HUDEP-2 (cell line): Measurements from ENCODE around the gene POLR2A.

ENCODE experiments used
- DNase-seq, 76 experiments: peaks; one replicate each; lab custom pipeline; 2025; ENCODE audit not compliant: unreplicated experiment in 76 of 76; lab: John Stamatoyannopoulos, UW

The POLR2A gene

DNA sequence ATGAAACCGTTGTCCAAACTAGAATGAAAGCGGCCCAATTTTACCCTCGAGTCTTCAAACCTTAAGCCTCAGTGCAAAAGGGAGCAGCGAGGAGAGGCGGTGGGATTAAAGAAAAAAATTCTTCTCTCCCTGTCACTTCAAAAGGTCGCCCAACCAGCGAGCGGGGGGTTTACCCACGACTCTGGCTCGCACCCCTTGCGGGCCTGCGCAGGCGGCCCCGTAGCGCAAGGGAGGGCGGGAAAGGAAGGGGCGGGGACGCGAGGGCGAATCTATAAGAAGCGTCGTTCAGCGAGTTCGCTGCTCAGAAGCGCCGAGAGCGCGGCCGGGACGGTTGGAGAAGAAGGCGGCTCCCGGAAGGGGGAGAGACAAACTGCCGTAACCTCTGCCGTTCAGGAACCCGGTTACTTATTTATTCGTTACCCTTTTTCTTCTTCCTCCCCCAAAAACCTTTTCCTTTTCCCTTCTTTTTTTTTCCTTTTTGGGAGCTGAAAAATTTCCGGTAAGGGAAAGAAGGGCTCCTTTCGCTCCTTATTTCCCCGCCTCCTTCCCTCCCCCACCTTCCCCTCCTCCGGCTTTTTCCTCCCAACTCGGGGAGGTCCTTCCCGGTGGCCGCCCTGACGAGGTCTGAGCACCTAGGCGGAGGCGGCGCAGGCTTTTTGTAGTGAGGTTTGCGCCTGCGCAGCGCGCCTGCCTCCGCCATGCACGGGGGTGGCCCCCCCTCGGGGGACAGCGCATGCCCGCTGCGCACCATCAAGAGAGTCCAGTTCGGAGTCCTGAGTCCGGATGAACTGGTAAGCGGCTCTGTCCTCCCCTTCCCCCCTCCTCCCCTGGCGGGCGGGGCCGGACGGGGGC lies at the start of gene POLR2A:
Gene POLR2A, plus strand, starts transcription at position 300 of the 852 bp plus-strand sequence.
- peak in 75 of 76 experiments; percentile 66 to 99 (median 96) for DNase-seq

DNA sequence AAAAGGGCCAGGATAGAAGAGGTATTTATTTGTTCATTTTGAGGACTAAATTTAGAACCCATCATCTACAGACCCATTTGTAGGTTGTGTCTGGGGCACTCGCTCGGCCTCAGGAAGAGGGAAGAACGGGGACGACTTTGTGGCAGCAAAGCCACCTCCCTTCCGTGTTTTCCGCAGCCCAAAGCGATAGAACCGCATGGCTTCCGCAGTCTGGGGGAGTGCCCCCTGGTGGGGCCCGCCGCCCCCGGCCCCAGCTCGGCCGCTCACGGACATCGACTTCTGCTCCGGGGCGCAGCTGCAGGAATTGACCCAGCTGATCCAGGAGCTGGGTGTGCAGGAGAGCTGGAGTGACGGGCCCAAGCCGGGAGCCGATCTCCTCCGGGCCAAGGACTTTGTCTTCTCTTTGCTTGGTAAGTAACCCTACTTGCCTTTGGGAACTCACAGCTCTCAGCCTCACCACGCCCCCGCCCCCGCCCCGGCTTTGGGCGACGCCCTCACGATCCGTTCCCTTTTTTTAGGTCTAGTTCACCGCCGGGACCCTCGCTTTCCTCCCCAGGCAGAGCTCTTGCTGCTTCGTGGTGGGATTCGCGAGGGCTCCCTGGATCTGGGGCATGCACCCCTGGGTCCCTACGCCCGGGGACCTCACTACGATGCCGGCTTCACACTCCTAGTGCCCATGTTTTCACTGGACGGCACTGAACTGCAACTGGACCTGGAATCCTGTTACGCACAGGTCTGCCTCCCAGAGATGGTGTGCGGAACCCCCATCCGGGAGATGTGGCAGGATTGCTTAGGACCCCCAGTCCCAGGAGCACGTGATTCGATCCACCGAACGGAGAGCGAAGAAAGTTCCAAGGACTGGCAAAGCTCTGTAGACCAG lies 48.2 kb upstream of the POLR2A start:
- peak in 59 of 76 experiments; percentile 16 to 77 (median 56) for DNase-seq

DNA sequence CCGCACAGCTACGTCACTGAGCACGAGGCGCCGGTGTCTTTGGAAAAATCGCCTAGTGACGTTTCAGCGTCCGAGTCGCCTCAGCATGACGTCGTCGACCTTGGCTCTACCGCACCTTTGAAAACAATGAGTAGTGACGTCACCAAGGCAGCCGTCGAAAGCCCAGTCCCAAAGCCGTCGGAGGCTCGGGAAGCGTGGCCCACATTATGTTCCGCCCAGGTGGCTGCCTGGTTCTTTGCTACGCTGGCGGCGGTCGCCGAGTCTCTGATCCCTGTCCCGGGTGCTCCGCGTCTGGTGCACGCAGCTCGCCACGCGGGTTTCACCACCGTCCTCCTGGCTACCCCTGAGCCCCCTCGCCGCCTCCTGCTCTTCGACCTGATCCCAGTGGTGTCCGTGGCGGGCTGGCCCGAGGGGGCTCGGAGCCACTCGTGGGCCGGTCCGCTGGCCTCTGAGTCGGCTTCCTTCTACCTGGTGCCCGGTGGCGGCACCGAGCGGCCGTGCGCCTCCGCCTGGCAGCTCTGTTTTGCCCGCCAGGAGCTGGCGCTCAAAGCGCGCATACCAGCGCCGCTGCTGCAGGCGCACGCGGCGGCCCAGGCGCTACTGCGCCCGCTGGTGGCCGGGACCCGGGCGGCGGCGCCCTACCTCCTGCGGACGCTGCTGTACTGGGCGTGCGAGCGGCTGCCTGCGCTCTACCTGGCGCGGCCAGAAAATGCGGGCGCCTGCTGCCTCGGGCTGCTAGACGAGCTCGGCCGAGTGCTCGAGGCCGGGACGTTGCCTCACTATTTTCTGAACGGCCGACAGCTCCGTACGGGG lies 47.4 kb upstream of the POLR2A start:
- DNase-seq = peak in 65 of 76 experiments; percentile 28 to 85 (median 70)

DNA sequence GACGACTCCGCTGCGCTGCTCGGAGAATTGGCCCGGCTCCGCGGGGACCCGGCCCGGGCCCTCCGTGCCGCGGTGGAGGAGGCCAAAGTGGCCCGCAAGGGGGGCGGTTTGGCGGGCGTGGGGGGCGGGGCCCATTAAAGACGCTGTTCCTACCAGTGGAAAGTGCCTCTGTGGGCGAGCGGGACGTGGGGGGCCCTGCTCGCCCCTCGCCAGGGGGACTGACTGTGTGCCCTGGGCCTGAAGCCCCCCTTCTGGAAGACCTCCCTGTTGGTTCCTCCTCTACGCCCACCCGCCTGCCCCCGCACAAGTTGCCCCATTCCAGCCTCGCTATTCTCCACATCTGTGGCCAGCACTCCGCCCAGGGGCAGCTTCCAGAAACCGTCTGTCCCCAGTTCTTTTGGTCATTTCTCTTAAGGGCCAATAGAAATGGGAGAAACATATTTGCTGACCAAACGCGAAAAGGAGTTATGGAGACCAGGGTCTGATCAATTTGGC lies 46.8 kb upstream of the POLR2A start:
- DNase-seq = no peak

DNA sequence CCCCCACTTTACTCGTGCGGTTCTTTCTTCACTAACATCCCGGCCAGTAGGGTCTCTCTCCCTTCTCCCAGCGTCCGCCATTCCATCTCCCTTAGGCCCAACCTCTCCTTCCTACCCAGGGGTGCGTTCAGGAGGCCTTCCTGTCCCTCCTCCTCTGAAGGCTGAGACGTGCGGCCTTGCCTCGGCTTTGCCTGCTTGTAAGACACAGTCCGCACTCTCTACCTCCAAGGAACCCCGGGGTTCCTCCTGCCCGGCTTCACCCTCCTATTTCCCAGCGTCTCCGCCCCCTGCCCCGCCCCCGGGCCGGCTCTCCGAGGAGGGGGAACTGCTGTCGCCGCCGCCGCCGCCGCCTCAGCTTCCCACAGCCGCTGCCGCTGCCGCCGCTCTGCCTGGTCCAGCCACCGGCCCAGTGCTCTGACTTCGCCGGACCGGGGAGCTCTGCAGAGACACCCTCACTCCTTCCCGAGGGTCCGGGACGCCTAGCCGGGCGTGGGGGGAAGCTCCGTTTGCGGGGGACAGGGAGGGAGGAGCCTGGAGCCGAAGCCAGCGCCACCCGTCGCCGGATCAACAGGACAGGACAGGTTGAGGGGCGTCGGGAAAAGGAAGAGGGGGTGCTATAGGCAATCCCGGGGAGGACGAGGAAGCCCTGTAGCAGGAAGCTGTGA lies 46.1 kb upstream of the POLR2A start:
- DNase-seq = no peak

DNA sequence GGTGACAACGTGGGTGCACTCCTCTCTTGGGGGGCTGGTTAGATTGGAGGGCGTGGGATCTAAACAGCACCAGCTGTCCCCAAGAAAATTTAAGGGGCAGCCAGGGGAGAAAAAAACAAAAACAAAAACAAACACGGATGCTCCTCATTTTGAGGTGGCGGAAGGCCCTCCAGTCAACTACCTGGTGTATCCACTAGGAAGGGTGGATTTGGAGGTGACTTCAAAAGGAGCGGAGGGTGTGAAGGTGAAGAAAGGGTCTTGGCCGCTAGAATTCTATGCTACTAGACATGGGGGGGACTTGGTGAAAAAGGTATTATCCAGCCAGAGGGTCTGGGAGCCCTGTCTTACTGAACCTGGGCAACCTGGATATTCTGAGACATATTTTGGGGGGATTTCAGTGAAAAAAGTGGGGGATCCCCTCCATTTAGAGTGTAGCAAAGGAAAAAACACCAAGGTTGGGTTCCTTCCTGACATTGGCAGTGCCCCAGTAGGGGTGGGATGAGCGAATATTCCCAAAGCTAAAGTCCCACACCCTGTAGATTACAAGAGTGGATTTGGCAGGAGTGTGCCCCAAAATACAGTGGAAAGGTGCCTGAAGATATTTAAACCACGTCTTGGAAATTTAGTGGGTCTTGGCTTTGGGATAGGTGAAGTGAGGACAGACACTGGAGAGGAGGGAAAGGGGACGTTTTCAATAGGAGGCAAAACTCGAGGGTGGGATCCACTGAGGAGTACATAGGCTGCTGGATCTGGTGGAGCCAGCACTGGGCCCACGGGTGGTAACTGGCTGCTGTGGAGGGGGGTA lies 45.3 kb upstream of the POLR2A start:
- no peak for DNase-seq

DNA sequence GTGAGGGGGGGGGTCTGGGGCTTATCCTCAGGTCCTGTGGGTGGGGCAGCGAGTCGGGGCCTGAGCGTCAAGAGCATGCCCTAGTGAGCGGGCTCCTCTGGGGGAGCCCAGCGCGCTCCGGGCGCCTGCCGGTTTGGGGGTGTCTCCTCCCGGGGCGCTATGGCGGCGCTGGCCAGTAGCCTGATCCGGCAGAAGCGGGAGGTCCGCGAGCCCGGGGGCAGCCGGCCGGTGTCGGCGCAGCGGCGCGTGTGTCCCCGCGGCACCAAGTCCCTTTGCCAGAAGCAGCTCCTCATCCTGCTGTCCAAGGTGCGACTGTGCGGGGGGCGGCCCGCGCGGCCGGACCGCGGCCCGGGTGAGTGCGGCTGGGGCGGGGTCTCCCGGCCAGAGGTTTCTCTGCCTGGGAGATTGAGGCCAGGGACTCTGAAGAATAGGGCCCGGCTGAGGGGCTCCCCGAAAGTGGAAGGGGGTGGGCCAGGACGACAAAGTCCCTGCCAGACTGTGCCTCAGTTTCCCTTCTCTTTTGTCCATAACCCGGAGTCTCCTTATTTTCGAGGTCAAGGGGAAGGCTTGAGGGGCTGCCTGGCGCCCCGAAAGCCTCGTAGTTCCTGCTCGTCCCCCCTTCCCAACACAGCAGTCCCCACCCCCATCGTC lies 44.6 kb upstream of the POLR2A start, which contains the start of gene FGF11:
Gene FGF11, plus strand, starts transcription at position 51 of the 651 bp plus-strand sequence. Its CDS starts 109 bp downstream, at position 160.
- DNase-seq = no peak

DNA sequence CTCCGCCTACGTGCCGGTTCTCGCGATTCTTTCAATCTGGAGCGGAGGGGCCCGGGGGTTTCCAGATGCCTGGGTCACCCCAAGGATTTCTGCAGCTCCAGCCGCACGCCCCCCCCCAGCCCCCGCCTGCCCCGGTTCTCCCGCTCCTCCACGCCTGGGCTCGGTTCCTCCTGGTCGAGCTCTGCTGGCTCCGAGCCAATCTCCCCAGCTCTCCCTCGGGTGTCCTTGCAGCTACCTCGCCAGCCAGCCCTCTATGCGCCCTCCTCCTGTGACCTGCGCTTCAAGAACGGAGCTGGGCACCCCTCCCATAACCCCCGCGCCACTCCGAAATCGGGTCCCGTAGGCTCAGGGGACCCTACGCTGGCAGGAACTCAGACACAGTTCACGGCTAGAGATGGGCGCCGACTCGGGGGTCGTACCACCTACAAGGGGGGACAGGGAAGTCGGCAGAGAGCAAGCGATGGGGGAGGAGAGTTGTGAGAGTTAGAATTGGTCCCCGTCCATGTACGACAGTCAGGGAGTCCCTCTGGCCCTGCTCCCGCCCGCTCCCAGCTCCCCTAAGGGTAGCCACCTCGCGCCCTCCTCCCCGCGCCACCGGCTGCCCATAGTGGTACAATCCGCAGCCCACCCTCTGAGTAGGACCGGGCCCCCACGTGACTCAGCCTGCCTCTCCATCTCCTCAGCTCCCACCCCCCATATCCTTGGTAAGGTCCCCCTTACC lies 43.9 kb upstream of the POLR2A start:
- peak in 26 of 76 experiments; percentile 5 to 46 (median 24) for DNase-seq

DNA sequence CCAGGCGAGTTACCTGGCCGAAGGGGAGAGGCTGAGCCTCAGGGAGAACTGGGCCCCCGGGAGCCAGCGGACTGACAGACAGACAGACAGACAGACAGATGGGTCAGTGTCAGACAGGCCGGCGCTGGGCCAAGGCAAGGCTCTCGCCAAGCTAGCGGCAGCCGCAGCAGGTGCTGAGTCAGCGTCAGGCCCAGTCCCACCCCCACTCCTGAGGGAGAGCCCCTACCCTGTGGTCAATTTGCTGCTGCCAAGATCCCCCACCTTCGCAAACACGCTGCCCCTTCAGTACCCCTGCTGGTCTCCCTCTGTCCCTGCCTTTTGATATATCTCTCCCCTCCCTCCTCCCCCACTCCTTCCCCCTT lies 43.4 kb upstream of the POLR2A start:
- peak in 49 of 76 experiments; percentile 6 to 80 (median 41) for DNase-seq

DNA sequence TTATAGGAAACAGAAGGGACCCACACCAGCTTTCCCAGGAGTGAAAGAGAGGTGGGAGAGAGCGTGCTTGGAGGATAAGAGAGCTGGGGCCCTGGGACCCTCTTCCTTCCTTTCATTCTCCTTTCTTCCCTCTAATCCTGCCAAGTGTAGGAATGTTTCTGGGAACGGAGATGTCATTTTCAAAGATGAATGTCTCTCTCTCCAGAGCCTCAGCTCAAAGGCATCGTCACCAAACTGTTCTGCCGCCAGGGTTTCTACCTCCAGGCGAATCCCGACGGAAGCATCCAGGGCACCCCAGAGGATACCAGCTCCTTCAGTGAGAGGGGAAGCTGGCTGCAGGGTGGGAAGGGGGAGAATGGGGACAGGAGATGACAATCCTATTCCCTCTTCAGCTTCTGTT lies 42.9 kb upstream of the POLR2A start:
- DNase-seq = no peak

DNA sequence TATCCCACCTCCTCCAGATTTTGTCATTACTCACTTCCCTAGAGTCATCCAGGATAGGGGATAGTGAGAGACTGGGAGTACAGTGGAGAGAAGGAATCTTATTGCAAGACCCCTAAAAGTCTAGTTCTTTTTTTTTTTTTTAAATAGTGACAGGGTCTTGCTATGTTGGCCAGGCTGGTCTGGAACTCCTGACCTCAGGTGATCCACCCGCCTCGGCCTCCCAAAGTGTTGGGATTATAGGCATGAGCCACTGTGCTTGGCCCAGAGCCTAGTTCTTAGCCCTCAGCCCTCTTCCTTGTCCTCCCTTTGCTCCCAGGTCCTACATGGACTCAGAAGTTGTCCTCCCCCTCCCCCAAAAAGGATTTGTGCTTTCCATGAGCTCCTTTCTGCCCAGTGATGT lies 42.0 kb upstream of the POLR2A start:
- DNase-seq = no peak

DNA sequence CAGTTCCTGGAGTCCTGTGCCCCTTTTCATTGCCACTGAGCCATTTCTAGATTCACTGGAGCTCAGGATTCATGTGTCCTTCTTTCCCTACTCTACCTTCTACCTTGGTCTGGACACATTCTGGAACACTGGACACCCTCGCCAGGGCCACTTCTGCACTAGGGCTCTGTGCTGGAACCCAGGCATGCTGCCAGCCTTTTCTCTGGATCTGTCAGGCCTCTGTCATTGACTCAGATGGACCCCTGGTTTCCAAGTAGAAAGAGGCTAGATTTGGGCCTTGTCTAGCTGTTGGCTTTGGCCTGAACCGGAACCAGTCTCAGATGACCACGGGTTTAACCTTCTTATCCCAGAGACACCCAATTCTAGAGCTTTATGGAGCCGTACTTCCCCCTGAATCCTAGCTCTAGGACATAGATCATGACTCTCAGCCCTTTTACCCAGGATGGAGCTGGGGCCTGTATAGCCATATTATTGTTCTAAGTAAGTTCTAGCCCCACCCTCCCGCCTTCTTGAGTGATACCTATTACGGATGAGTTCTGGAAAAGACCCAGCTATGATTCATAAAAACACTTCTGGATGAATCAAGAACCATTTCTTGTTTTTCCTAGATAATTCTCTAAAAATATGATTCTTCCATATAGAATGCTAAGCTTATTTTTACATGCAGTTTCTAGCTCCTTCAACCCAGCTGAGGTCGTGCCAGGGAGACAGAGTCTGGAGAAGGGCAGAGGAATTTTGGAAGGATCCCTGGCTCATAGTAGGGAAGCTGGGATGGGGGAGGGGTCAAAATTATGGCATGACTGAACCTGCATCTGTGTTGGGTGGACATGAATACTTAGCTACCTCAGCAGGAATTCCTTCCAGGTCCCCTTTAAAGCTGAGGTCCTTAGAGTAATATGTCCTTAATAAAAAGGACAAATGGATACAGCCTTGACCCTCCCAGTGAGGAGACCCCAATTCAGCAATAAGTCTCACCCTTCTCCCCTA lies 40.4 kb upstream of the POLR2A start:
- no peak for DNase-seq

DNA sequence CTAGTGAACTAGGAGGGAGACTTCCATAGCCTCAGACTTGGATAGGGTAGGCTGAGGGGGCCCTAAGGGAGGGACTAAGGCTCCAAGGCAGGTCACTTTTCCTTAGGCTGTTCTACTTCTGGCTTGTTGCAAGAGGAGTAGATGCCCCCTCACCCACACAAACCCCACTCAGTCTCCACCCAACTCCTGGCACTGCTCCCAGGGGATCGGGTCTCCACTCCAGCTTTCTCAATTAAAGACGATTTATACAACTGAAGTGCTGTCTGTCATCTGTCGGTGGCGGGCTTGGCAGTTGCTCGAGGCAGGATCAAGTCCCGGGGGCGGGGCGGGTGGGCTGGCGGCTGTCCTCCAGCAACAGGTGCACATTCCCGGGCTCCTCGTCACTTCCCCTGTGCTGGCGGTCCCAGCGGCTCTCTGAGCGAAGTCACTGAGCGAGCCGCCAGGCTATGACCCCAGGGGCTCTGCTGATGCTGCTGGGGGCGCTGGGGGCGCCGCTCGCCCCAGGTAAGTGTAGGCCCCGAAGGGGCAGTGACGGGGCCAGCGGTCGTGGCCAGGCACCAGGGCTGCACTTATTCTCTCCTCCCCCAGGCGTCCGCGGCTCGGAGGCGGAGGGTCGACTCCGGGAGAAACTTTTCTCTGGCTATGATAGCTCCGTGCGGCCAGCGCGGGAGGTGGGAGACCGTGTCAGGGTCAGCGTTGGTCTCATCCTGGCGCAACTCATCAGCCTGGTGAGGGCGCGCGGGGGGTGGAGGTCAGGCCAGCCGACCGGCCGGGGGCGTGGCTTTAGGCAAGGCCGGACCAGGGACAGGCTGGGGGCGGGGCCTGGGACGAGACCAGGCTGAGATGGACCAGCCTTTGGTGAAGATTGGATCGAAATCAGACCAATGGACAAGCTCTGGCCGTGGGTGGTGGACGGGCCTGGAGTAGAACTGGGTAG lies 39.2 kb upstream of the POLR2A start, which contains the start of gene CHRNB1:
Gene CHRNB1, plus strand, starts transcription at position 380 of the 937 bp plus-strand sequence. Its CDS starts 67 bp downstream, at position 447.
- peak in 36 of 76 experiments; percentile 13 to 59 (median 33) for DNase-seq

DNA sequence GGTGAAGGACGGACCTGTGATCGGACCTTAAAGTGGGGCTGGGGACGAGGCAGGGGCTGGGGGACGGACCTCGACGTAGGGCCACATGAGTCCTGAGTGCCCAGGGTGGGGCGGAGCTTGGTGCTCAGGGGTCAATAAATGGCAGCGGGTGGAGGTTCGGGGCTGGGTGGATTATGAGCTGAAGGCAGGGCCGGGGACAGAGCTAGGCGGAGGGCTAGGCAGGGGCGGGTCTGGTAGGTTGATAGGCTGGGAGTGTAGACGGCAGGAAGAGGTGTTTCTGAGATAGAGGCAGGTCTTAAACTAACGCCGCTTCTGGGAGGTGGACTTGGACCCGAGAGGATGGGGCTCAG lies 38.6 kb upstream of the POLR2A start:
- peak in 39 of 76 experiments; percentile 9 to 59 (median 32) for DNase-seq

DNA sequence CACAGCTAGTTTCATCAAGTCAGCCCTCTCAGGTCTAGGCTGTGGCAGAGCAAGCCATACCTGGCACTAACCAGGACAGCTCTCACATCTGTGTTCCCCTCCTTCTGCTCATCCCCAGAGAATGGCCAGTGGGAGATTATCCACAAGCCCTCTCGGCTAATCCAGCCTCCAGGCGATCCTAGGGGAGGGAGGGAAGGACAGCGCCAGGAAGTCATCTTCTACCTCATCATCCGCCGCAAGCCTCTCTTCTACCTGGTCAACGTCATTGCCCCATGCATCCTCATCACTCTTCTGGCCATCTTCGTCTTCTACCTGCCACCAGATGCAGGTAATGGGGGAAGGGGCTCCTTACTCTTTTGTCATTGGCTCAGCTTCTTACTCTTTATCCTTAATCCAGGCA lies 35.7 kb upstream of the POLR2A start:
- no peak for DNase-seq
